Gastroesophageal sphincter (tissue), 3 donors: ENCODE measurements around the gene AGAP2.

ENCODE experiments used
- EP300 ChIP-seq: sonication (generic); formaldehyde crosslinking; IDR thresholded peaks from one replicate; pipeline ENCODE4 v1.6.1; 2017; ENCODE audit warnings: antibody characterized with exemption, mild to moderate bottlenecking
- POLR2A ChIP-seq, 2 donors: fragments of 450-650 bp; IDR thresholded peaks; one replicate each; pipeline ENCODE4 v1.6.1; 2017; ENCODE audit warnings: antibody characterized with exemption in 2 of 2, mild to moderate bottlenecking in 2 of 2, moderate library complexity in 1 of 2
- TF ChIP-seq, protein P1 (sequence below), 4 experiments: fragments of 200-600 bp in 2 of 4; fragments of 450-650 bp in 2 of 4; sonication (generic) in 1 of 4; IDR thresholded peaks; one replicate each; pipeline ENCODE4 v1.5.1; 2017 to 2019; ENCODE audit warnings: antibody characterized with exemption in 4 of 4, mild to moderate bottlenecking in 2 of 4, moderate library complexity in 2 of 4

GRCh38 chr12:57674691-57675090 is 63.9 kb downstream of the AGAP2 start:
- TF ChIP-seq POLR2A (IDR thresholded peaks at IDR 0.05) (no peak), EP300 (no peak)
- TF ChIP-seq, protein P1, sequence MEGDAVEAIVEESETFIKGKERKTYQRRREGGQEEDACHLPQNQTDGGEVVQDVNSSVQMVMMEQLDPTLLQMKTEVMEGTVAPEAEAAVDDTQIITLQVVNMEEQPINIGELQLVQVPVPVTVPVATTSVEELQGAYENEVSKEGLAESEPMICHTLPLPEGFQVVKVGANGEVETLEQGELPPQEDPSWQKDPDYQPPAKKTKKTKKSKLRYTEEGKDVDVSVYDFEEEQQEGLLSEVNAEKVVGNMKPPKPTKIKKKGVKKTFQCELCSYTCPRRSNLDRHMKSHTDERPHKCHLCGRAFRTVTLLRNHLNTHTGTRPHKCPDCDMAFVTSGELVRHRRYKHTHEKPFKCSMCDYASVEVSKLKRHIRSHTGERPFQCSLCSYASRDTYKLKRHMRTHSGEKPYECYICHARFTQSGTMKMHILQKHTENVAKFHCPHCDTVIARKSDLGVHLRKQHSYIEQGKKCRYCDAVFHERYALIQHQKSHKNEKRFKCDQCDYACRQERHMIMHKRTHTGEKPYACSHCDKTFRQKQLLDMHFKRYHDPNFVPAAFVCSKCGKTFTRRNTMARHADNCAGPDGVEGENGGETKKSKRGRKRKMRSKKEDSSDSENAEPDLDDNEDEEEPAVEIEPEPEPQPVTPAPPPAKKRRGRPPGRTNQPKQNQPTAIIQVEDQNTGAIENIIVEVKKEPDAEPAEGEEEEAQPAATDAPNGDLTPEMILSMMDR (IDR thresholded peaks at IDR 0.05): no peak
